Skeletal muscle tissue (tissue), 4 donors: ENCODE results near the gene NCAM2. TPM values are rescaled to one million over a fixed set of nuclear protein-coding genes. Genes with fewer than 3 reads are reported as not detected.

Experiments
- H3K27ac ChIP-seq: one replicate; pipeline ENCODE4 v1.7.0; 2013; ENCODE audit warnings: mild to moderate bottlenecking, low read depth, low read length, inconsistent platforms
- H3K27me3 ChIP-seq, 3 donors: one replicate each; pipeline ENCODE4 v1.7.0; 2013; ENCODE audit warnings: low read length in 3 of 3; ENCODE audit not compliant: control insufficient read depth in 3 of 3, insufficient read depth in 3 of 3
- H3K36me3 ChIP-seq, 3 donors: one replicate each; pipeline ENCODE4 v1.7.0; 2013; ENCODE audit warnings: low read length in 3 of 3; ENCODE audit not compliant: control insufficient read depth in 3 of 3, insufficient read depth in 3 of 3
- H3K4me1 ChIP-seq, 3 donors: one replicate each; pipeline ENCODE4 v1.7.0; 2013; ENCODE audit warnings: low read length in 3 of 3, mild to moderate bottlenecking in 3 of 3; ENCODE audit not compliant: control insufficient read depth in 3 of 3, insufficient read depth in 3 of 3
- H3K4me3 ChIP-seq, 3 donors: one replicate each; pipeline ENCODE4 v1.7.0; 2013; ENCODE audit warnings: low read length in 3 of 3
- H3K9ac ChIP-seq, 3 donors: one replicate each; pipeline ENCODE4 v1.7.0; 2013; ENCODE audit warnings: low read length in 3 of 3, mild to moderate bottlenecking in 3 of 3, moderate library complexity in 2 of 3, low read depth in 1 of 3
- H3K9me3 ChIP-seq, 3 donors: one replicate each; pipeline ENCODE4 v1.7.0; 2013; ENCODE audit warnings: low read length in 3 of 3; ENCODE audit not compliant: control insufficient read depth in 3 of 3
- total RNA-seq: library from RNA; depleted of rRNA; stranded (reverse); fragments of >200 nt; gene quantifications from one replicate; pipeline ENCODE4 v1.2.3, GENCODE V29; 2014
- donor health status: Osteomylitis.

NCAM2 gene
- total RNA-seq, 1 donor from 2014 or later, result 6.8 TPM

DNA sequence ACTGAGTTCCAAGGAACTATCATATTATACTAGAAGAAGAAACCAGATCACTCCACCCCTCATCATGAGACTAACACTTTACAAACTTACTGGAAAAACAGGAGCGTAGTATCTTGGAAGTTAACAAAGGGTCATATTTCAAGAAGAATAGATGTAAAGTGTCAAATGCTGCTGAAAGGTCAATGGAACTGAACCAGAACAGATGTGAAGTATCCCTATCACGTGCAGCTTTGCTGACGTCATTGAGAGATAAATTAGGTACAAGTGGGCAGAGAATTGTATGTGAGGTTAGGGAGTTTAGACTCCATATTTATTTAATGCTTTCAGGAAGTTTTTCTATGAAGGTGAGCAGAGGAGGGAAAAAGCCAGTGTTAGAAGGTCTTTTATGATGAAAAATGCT lies 483.0 kb downstream of the NCAM2 start:
- H3K36me3 ChIP-seq, result no peaks in the 10 kb centered on the region
- H3K27me3 ChIP-seq, result no peaks in the 10 kb centered on the region
- H3K4me3 ChIP-seq, result no peak overlapping the region
- no peaks in the 10 kb centered on the region for H3K4me1 ChIP-seq
- H3K9me3 ChIP-seq, result no peaks in the 10 kb centered on the region
- H3K27ac ChIP-seq, result no peak overlapping the region
- H3K9ac ChIP-seq, result no peak overlapping the region

DNA sequence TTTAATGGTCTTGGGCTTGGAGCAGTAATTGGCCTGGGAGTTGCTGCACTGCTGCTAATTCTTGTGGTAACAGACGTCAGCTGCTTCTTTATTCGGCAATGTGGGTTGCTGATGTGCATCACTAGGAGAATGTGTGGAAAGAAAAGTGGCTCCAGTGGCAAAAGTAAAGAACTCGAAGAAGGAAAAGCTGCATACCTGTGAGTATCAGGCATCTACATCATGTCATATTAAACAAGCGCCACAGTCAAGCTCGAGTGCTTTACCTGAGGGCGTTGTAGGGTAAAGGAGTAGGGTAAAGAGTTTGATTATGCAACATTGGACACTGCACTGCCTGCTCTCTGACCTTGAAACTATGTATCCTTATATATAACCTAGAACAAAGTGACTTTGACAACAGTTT lies 510.6 kb downstream of the NCAM2 start:
- no peaks in the 10 kb centered on the region for H3K36me3 ChIP-seq
- no peaks in the 10 kb centered on the region for H3K27me3 ChIP-seq
- H3K4me1 ChIP-seq, result no peaks in the 10 kb centered on the region
- no peak overlapping the region for H3K27ac ChIP-seq
- no peak overlapping the region for H3K9ac ChIP-seq
- H3K9me3 ChIP-seq, result no peaks in the 10 kb centered on the region
- no peak overlapping the region for H3K4me3 ChIP-seq

DNA sequence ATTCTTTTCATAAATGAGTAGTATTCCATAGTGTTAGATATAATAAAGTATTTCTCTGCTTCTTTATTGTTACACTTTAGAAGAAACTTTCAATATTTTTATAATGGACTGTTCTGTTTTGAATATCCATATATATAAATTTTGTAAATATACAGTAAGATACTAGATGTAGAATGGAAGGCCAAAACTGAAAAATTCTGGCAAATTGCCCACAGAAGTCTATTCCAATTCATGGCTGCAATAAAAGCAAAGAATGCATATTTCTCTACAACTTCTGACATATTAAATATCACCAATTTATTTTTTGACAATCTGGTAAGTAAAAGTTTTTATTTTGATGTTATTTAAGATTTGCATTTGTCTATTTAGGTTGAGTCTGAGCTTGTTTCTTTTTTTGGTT lies 532.5 kb downstream of the NCAM2 start:
- H3K9me3 ChIP-seq, result no peaks in the 10 kb centered on the region

DNA sequence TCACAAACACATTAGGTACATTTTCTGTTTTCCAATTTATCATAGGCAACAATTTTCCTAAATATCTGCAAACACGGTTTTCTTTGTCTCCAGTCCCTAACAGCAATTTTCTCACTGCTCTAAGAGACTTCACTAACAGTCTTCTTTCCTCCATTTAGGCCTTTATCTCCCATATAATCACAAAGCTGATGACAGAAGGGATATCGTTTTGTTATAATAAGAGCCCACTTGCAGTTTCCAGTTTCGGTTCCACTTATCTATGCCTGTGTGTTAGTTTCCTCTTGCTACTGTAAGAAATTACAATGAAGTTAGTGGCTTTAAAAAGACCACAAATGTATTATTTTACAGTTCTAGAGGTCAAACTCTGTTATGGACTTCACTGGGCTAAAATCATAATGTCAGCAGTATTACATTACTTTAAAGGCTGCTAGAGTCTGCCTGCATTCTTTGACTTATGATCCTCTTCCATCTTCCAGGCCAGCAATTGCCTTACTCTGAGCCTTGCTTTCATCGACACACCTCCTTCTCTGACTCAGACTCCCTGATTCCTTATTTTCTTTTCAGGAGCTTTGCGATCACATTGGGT lies 549.3 kb downstream of the NCAM2 start:
- Histone ChIP-seq H3K9me3 (no peaks in the 10 kb centered on the region), H3K4me3 (no peak overlapping the region), H3K27ac (no peak overlapping the region), H3K9ac (no peak overlapping the region), H3K4me1 (no peaks in the 10 kb centered on the region), H3K36me3 (no peaks in the 10 kb centered on the region), H3K27me3 (no peaks in the 10 kb centered on the region)

More for the DNA sequence above, 532.5 kb downstream of the NCAM2 start:
- no peaks in the 10 kb centered on the region for H3K27me3 ChIP-seq
- no peak overlapping the region for H3K9ac ChIP-seq
- no peaks in the 10 kb centered on the region for H3K4me1 ChIP-seq
- no peak overlapping the region for H3K27ac ChIP-seq
- no peak overlapping the region for H3K4me3 ChIP-seq
- no peaks in the 10 kb centered on the region for H3K36me3 ChIP-seq

DNA sequence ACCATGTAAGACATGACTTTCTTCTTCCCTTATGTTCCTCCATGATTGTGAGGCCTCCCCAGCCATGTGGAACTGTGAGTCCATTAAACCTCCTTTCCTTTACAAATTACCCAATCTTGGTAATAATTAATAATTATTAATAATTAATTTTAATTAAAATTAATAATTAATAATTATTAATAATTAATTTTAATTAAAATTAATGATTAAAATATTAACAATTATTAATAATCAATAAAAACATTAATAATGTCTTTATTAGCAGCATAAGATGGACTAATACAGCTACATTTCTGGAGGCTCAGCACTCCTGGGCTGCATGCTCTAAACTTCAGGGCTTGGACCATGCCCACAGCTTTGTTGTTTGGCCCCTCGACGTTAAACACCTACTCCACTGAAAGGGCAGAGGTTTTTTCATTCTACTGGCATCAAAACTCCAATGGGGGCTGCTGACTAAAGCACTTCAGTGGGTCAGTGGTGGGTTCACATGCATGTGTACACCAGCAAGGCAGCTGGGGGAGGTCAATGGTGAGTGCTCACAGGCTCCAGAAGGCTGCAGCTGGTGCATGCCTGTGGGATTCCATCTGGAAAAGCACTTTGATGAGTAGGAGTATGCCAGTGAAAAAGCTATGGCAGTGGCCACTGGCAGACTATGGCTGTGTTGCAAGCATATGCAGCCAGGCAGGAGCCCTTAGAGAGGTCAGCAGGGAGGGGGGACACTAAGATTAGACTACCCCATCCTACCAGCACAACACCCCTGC lies 561.3 kb downstream of the NCAM2 start:
- H3K9ac ChIP-seq, result no peak overlapping the region
- H3K4me3 ChIP-seq, result no peak overlapping the region
- peaks cover 0 to 3% (median 0%) of the 10 kb centered on the region in 3 donors for H3K9me3 ChIP-seq
- H3K27ac ChIP-seq, result no peak overlapping the region
- no peaks in the 10 kb centered on the region for H3K27me3 ChIP-seq
- no peaks in the 10 kb centered on the region for H3K36me3 ChIP-seq
- no peaks in the 10 kb centered on the region for H3K4me1 ChIP-seq
